Stimulated activated CD4-positive, alpha-beta T cell treated with anti-CD3 and anti-CD28 coated beads, Interleukin-4, amount 100 ng/mL, for 48 hours (primary cell): ENCODE results near the gene SCFD2.

Experiments
- DNase-seq, 2 donors: peaks; one replicate each; pipeline ENCODE4 v3.0.0-alpha.2; 2020; ENCODE audit warnings: low read depth in 2 of 2

The SCFD2 gene

DNA sequence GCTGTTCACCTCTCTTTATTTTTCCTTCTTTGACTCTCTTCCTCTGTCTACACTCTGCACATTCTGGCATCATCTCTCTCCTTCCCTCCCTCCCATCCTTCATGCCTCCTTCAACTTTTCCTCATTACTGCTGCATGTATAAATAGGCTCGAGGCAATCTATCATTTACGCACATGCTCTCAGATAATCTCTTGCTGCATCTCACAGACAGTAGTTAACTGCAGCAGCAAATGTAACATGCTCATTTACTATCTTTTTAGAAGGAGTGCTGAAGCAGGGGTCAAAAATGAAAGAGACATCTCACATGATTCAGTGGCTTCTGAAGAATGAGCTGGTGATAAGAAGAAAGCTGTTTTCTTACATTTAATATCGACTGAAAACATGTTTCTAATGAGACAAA, 376.0 kb downstream of the SCFD2 start:
- no peak for DNase-seq

DNA sequence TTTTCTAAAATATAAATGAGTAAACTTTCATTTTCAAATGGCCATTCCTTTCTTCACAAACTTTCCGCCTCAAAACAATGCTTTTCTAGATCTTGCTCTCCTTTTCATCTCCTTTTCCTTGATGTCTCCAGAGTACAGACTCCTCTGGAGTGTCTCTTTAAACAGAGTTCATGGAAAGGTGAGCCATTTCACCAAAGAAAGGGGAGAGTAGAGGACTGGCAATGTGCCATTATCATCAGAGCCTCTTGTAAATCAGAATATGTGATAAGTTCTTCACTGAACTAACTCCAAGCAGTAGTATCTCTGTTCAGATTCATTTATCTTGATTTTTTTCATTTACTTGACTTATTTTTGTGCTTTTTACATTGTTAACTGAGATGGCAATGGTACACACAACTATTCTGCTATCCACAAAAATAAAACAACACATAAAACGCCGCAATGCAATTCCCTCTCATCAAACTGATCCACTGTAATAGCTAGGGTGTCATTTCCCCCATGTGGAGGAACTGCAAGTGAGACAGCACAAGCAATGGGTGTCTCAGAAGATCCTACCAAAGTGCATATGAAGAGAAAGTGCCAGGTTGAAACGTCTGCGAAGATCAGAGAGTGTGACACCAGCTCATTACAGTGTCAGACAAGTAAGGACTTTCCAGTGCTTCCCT, 378.3 kb downstream of the SCFD2 start:
- DNase-seq: no peak

DNA sequence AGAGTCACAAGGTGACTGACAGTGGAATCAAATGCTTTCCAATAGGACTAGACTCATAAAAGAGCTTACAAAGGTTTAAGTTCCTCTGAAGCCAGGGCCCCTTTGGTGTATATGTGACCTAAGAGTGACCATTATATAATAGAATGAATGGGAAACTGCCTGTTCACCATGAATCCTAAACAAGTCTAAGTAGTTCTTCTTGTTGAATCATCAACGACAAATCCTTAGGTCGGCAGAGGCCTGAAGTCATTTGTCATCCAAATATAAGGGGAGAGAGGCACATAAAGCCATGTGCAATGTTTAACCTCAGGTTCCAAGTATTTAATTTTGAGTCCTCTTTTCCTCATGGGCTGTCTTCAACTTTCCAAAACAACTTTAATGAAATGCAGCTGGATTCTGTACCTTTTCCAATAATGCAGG, 381.4 kb downstream of the SCFD2 start:
- DNase-seq: no peak

DNA sequence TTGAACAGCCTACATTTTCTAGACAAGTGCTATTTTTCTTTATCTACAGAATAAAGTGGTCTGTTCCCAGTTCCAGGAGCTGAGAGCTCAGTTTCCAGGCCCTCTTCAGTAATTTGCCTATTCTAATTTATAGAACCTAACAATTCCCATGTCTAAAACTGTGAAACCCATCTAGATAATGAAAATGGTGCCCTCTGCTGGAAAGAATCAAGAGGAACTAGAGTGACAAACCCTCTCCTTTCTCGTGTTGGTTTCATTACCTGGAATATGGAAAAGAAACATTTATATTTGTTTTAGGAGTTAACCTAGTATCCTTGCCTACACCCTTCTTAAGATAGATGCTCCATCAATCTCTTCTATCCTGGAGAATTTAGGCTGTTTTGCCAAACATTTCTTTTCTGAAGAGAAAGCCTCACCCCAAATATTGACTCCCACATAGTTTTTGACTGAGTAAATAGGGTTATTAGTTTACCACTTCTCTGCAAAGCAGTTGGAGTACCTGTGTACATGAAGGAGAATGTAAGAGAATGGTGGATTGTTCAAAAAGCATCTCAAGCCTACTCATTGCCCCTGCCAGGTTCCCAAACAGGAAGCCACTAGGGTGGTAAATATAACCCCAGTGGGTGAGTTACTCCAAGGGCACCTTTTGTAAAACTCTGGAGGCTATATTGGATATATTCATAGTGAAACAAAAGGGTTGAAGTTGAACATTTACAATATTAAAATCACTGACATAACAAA, 382.1 kb downstream of the SCFD2 start:
- DNase-seq: no peak

DNA sequence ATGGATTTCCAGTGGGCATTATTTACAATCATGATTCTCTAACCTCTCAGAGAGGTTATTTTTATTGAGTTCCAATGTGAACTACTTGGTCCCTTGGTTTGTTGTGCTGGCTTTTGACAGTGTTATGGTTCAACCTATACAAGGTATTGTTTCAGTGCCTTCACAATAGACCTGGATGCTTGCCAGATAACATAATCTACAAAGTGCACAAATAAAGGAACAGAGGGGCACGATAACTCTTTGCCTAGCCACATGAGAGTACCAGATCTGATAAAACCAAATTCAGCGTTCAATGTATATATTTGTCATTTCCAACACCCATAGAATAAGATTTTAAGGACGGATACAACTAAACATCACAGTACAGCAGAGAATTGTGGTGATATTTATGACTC, 382.9 kb downstream of the SCFD2 start:
- DNase-seq: no peak

DNA sequence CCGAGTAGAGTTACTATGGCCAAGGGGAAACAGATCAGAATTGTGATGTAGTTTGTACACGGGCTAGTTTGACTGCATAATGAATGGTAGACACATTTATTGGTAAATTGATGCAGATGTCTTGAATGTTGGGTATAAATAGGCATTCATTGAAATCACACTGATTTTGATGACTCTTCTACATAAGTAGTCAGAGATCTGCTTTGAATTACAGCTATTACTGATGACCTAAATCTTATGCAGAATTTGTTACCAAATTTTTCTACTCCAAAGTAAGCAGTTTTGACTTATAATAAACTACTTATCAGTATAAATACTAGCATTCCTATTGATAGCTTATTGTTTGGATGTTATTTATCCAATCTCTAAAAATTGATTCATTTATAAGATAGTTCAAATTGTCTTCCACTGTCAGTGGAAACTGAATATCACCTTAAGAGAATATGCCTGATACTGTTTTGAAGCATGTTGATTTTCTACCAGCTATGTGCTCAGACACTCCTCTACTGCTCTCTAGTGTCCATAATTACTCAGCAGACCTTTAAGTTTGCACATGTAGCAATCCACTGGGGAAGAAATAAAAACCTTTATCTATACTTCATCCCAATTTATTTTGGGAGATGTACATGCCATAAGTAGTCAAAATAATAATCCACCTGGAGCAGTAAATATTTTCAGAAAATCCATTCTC, 383.5 kb downstream of the SCFD2 start:
- DNase-seq: no peak

DNA sequence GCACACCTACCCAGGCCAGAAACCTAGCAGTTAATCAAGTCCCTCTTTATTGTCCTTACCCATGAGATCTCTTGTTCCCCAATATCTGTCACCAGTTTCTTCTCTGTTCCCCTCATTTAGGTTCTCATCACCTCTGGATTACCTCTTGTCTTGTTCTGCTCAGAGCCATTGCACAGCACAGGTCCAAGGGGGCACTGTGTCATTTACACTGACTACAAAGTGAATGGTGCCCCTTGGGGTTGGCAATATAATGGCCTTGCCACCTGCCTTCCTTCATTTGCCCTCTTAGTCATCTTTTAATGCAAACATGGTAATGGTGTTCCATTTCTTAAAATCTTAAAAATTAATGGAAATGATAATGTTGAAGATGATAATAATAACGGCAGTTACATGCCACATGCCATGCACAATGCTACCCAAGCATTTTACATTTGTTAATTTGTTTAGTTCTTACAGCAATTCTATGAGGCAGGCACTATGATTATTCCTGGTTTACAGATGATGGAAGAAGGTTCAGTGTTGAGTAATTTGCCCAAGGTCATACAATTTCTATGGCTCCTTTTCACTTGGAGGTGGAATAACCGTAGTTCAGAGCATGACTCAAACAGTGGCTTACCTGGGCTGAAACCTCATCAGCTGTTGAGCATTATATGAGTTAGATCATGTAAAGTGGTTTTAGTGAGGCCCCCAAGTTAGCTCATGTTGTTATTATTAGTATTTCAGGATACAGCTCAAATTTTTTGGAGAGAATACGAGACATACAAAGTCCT, 385.9 kb downstream of the SCFD2 start:
- no peak for DNase-seq

DNA sequence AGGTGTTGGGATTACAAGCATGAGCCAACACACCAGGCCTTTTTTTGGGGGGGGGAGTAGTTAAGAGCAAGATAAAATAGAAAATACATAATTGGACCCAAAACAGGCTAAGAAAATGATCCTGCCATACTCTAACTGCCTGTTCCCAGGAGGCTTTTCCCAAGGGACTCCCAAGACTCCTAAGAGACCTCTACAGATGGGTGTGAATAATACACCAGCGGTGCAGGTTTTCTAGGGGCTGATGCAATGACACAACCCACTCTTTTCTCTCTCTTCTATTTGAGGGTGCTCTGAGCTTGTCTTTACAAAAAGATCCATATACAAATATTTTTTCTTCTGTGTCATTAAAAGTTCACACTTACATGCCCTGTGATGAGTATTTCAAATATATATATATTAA, 386.8 kb downstream of the SCFD2 start:
- DNase-seq: no peak

DNA sequence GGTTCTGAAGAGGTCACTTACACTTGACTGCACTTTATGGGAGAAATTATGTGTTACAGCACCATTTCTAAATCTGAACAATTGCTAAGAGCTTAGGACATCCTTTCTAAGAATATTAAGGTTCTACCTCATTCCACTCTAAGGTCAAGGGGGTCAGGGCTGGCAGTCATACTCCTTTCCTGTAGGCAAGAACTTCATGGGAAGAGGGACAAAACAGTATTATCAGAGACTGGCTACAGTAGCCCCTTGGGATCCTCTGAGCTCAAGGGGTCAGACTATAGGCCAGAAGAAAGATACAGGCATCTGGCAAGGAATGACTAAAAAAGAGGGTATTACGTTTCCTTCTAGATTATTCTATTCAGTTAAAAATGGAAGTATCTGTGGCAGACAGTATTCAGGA, 388.6 kb downstream of the SCFD2 start:
- no peak for DNase-seq

DNA sequence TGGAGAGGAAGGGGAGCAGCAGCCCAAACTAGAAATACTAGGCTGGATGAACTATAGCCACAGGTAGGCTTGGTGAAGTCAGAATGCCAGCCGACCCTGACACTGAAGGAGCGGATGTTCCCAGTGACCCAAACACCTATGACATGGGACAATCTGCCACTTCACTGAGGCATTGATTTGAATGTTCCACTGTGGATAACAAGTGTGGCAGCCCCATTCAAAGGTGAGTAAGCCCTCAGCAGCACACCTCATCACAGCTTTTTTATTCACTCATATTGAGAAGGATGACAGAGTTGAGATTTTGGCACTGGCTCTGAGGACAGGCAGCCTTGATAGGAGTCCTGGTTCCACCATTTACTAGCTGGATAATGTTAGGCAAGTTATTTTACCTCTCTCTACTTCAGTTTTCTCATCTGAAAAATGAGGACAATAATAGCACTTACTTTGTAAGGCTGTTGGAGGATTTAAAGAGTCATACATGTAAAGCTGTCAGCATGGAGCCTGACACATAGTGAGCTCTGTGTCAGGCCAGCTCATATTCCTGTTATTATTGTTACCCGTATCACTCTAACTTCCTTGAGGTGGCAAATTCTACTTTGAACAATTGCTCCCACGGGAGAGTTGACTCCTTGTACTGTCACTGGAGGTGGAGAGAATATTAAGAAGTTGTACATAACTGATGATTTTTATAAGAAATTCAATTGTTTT, 389.2 kb downstream of the SCFD2 start:
- DNase-seq: no peak

DNA sequence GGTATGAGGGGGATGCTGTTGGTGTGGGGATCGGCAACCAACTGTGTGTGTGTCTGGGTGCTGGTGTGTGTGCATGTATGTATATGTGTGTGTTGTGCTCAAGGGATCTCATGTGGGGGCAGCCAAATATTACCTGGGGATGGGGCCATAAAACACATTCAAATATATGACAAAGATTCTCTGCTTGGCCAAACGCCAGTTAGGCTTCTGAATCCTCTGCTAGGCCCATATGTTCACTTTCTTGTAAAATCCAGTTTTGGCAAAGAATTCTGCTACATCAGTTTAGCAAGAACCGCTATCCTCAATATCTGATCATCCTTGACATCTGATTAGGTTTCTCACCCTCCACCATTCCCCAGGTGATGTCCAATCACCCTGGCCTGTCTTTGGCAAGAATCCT, 397.2 kb downstream of the SCFD2 start:
- no peak for DNase-seq

DNA sequence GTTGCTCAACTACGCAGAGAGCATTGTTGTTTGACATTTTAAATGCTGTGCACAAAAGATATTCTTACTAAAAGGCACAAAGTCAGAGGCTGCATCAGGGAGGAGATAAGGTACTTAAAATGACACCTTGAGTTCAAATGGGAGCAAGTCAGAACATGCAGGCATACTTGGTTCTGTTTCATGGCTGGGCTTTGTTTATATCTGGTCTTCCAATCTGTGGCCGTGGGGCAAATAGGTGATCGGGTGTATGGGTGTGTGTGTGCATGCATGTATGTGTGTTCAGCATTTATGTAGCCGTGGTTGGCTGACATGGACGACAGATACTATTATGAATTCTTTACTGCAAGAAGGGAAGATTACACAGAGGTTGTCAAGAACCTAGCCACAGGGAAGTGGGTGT, 397.6 kb downstream of the SCFD2 start:
- DNase-seq: no peak

DNA sequence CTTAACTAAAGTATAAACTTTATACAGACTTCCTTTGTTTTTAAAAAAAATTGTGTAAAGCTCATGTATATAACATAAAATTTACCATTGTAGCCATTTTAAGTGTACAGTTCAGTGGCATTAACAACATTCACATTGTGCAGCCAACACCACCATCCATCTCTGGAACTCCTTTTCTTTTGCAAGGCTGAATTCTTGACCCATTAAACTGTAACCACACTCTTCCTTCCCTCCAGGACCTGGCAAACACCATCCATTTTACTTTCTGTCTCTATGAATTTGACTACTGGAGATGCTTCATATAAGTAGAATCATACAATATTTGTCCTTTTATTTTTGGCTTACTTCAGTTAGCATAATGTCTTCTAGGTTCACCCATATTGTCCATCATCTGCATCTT, 399.1 kb downstream of the SCFD2 start:
- no peak for DNase-seq

DNA sequence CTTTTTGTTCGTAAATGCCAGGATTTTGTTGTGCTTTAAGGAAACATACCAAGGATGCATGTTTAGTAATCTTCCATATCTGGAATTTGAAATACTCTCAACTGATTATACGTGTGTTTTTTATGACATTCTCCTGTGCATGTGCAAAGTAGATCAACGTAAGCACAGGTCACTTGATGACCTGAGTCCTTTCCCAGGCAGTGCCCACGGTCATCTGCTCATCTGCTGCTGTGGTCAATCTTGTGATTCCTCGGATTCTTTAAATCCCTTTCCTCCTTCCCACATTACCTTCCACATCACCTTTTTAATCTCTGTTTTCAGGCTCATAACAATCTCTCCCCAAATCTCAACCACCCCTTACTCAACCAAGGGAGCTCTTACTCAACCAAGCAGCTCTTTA, 399.7 kb downstream of the SCFD2 start:
- DNase-seq: no peak

DNA sequence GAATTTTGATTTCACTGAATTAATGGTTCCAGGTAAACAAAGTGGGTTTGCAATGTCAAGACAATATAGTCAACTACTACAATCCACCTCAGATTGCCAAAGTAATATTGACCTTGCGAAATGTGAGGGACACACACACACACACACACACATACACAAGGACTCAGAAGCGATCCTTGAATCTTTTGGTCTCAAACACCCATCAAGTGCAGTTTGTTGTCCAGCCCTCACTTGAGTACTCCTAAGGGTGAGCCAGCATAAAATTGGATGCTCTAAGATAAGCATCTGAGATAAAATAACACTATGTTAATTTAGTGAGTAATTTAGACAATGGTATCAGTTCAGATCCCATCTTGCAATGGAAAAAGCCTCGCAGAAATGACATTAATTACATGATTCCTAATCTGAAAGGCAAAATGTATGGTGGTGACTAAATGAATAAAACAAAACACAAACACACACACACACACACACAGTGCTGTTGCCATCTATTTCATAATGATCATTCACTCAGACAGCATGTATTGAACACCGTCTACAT, 401.2 kb downstream of the SCFD2 start:
- no peak for DNase-seq

DNA sequence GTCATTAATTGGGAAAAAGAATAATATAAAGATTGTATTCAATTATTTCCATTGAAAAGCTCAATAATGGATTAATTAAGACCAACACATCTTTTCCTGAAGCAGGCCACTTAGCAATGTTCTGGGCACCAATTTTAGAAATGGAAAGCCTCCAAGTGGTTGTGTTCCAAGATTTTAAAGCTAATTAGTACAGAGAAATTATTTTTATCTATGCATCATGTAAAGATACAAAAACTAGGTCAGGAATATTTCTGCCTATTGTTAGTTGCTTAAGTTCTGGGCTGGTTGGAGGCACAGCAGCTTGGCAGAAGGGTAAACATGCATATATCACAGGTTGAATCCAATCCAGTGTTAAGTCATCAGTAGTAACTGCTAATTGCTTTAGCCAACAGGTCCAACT, 401.9 kb downstream of the SCFD2 start:
- DNase-seq: no peak

DNA sequence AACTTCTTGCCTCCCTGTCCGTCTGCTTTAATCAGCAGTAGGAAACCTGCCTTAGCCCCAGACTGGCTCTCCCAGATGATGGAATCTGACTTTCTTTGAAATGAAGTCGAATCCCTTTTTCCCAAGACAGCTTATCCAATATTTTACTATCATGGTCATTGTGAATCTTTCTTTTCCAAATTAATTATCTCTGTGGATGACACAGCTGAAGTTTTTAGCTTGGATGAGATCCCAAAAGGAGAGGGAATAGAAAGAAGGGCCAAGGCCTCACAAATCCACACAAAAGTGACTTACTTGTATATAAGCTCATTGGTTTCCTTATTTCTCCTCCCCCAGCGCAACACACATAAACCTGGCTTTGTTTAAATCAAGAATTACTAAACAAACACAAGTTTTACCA, 403.1 kb downstream of the SCFD2 start:
- no peak for DNase-seq

DNA sequence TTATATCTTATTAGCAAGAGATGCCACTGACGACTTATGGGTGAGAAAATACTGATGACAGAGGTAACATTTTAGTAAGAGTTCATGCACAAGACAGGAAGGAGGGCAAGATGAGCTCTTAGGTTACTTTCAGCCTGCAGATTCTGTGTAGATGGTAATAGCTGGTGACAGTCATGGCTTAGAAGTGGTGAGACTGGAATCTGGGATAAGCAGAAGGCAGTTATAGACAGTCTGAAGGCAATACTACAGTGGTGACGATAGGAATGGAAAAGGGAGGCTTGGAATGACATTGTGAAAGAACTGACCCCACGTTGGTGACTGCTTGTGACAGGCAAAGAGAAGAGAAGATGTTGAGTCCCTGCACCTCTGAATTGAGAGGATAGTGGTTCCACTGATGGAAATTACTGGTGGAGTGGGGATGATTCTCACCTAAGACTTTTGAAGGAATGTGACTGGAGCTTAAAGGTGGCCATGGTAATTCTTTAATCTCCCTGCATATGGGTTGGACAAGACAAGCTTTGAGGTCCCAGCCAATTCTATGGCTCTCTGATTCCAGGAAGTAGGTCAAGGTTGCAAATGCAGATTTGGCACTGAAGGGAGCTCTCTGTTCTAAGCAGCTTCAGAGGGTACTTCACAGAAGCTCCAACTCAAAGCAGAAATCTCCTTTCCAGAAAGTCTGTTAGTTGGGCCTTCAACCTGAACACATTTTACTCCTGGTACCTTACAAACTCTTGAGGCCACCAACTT, 404.0 kb downstream of the SCFD2 start:
- DNase-seq: no peak

DNA sequence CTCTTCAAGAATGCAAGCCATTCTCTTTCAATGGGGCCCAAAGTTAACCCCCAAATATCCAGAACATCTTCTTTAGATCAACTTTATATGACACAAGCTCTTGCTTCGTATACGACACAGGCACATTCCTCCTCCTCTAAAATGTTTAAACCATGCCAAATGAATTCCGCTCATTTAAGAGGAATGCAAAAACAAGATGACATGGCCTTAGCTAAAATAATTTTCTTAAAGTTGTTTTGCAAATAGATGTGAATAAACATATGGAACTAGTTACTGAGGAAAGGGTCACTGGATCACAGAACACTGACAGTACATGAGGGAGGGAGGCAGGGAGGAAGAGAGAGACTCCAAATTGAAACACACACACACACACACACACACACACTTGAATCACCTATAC, 406.3 kb downstream of the SCFD2 start:
- DNase-seq: no peak

DNA sequence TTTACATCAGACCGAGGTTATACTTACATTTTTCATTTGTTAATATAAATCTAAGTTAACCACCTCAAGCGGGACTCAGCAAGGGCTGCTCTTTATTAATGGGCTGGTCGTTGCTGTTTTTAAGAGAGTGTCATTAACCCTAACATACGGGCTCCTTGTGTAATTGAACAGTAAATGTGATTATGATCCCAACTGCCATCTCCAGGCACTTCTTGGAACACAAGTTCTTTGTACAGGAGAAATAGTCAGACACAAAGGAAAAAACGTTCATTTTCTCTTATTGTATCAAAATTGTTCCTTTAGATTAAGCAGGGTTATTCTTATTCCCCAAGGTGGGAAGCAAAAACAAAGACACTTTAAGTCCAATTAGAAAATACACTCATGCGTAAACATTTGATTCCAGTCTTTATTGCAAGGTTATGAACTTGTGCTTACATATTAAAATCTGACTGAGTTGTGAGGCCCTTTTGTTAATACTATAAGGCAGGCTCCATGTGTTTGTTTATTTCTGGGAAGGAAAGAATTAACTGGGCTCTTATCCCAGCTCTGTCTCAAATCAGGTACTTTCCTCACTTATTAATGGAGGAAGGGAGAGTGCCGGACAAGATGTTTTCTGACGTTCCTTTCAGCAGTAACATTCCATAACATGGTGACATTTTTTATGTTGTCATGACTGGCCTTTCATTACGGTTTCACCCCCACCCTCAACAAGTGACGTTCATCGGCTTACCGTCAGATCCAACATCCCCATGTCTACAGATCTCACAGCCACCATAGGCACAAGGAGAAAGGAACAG, 407.8 kb downstream of the SCFD2 start:
- DNase-seq: no peak
